Tibial artery (tissue), 4 donors: Measurements from ENCODE around the gene RBBP4.
"Not testable (repeated sequence)": the region's sequence is repeated elsewhere in the genome, so short reads cannot be mapped to it uniquely, and the experiment has no call there.

ENCODE experiments used
- DNase-seq, 2 donors: peaks; one replicate each; pipeline ENCODE4 v3.0.0-alpha.2; 2019
- H3K27ac ChIP-seq, 2 donors: fragments of 200-600 bp; sonication (generic) in 1 of 2; 1 replicate in 1 of 2; 2 replicates in 1 of 2; pipeline ENCODE4 v1.5.1; 2018 to 2019; ENCODE audit warnings: mild to moderate bottlenecking in 1 of 2
- H3K27me3 ChIP-seq, 2 donors: fragments of 200-600 bp; sonication (generic) in 1 of 2; one replicate each; pipeline versions ENCODE4 v1.5.1 to v1.6.0; 2016 to 2019
- H3K36me3 ChIP-seq, 3 donors: fragments of 200-600 bp; sonication (generic) in 2 of 3; one replicate each; pipeline ENCODE4 v1.5.1; 2016 to 2019; ENCODE audit warnings: mild to moderate bottlenecking in 2 of 3
- H3K4me1 ChIP-seq, 4 donors: fragments of 200-600 bp; sonication (generic) in 2 of 4; 1 replicate in 3 of 4; 2 replicates in 1 of 4; pipeline ENCODE4 v1.5.1; 2016 to 2019
- H3K4me3 ChIP-seq, 2 donors: fragments of 200-600 bp; sonication (generic) in 1 of 2; 1 replicate in 1 of 2; 2 replicates in 1 of 2; pipeline ENCODE4 v1.5.1; 2018 to 2019; ENCODE audit warnings: mild to moderate bottlenecking in 2 of 2
- H3K9me3 ChIP-seq, 3 donors: fragments of 200-600 bp; sonication (generic) in 1 of 3; one replicate each; pipeline ENCODE4 v1.5.1; 2016 to 2019
- CTCF ChIP-seq, 2 experiments: fragments of 200-600 bp in 1 of 2; fragments of 450-650 bp in 1 of 2; IDR thresholded peaks; one replicate each; pipeline ENCODE4 v1.5.1; 2017 to 2019; ENCODE audit warnings: antibody characterized with exemption in 2 of 2, mild to moderate bottlenecking in 1 of 2, moderate library complexity in 1 of 2
- intact Hi-C: fragments of 100-400 bp; cut with DNase I; formaldehyde crosslinking; loops from one replicate; pipeline ENCODE4 v1.15.0; 2023; ENCODE audit warnings: low total_unique reads

The RBBP4 gene

GRCh38 chr1:32706491-32706890, 55.5 kb downstream of the RBBP4 start:
- no peak overlapping the region for H3K4me3 ChIP-seq
- H3K9me3 ChIP-seq: no peaks in the 10 kb centered on the region
- no peak for DNase-seq
- peaks cover 0 to 50% (median 32%) of the 10 kb centered on the region in 4 donors for H3K4me1 ChIP-seq
- H3K27me3 ChIP-seq: no peaks in the 10 kb centered on the region
- H3K27ac ChIP-seq: peak overlapping the region; percentile 43 to 98
- TF ChIP-seq CTCF (IDR thresholded peaks at IDR 0.05): no peak
- intact Hi-C loops: no loop called here
- H3K36me3 ChIP-seq: no peaks in the 10 kb centered on the region

- intact Hi-C loops: no loop called here
- H3K9me3 ChIP-seq: no peaks in the 10 kb centered on the region
- no peak overlapping the region for H3K27ac ChIP-seq
- no peaks in the 10 kb centered on the region for H3K36me3 ChIP-seq
- peaks cover 0 to 36% (median 16%) of the 10 kb centered on the region in 4 donors for H3K4me1 ChIP-seq
- TF ChIP-seq CTCF (IDR thresholded peaks at IDR 0.05): no peak
- H3K4me3 ChIP-seq: no peak overlapping the region
- no peaks in the 10 kb centered on the region for H3K27me3 ChIP-seq
- no peak for DNase-seq
These were observed 58.1 kb downstream of the RBBP4 start for GRCh38 chr1:32709075-32709474.

- no peak for DNase-seq
- no peaks in the 10 kb centered on the region for H3K27me3 ChIP-seq
- no peak overlapping the region for H3K27ac ChIP-seq
- no peak for TF ChIP-seq CTCF (IDR thresholded peaks at IDR 0.05)
- intact Hi-C loops: no loop called here
- peaks cover 0 to 32% (median 11%) of the 10 kb centered on the region in 4 donors for H3K4me1 ChIP-seq
- no peaks in the 10 kb centered on the region for H3K36me3 ChIP-seq
- H3K4me3 ChIP-seq: no peak overlapping the region
- no peaks in the 10 kb centered on the region for H3K9me3 ChIP-seq
These were observed 58.5 kb downstream of the RBBP4 start for GRCh38 chr1:32709476-32709875.

GRCh38 chr1:32711221-32711620, 60.2 kb downstream of the RBBP4 start:
- not testable (repeated sequence) for DNase-seq, H3K36me3 ChIP-seq, H3K9me3 ChIP-seq, H3K27me3 ChIP-seq, H3K4me3 ChIP-seq, H3K27ac ChIP-seq
- intact Hi-C loops: loop anchor here (5.0 kb wide), 1 partner anchor 161 kb away; the partner anchor contains the start of gene FNDC5
- H3K4me1 ChIP-seq: peaks cover 0 to 15% (median 7%) of the 10 kb centered on the region in 4 donors

GRCh38 chr1:32713081-32713480, 62.1 kb downstream of the RBBP4 start:
- intact Hi-C loops: loop anchor here (2.0 to 5.0 kb wide), 2 partner anchors 60 to 159 kb away; partner anchors contain the start of gene FNDC5

GRCh38 chr1:32714277-32714676, 63.3 kb downstream of the RBBP4 start:
- peaks cover 0 to 12% (median 3%) of the 10 kb centered on the region in 4 donors for H3K4me1 ChIP-seq
- no peak overlapping the region for H3K27ac ChIP-seq
- no peak overlapping the region for H3K4me3 ChIP-seq
- no peaks in the 10 kb centered on the region for H3K9me3 ChIP-seq
- no peaks in the 10 kb centered on the region for H3K36me3 ChIP-seq
- H3K27me3 ChIP-seq: no peaks in the 10 kb centered on the region
- TF ChIP-seq CTCF (IDR thresholded peaks at IDR 0.05): no peak
- intact Hi-C loops: loop anchor here (5.0 kb wide), 1 partner anchor 158 kb away; the partner anchor contains the start of gene FNDC5
- no peak for DNase-seq

More at GRCh38 chr1:32713081-32713480, 62.1 kb downstream of the RBBP4 start:
- no peak for DNase-seq
- no peaks in the 10 kb centered on the region for H3K36me3 ChIP-seq
- TF ChIP-seq CTCF (IDR thresholded peaks at IDR 0.05): no peak
- no peaks in the 10 kb centered on the region for H3K9me3 ChIP-seq
- no peak overlapping the region for H3K27ac ChIP-seq
- peaks cover 0 to 12% (median 3%) of the 10 kb centered on the region in 4 donors for H3K4me1 ChIP-seq
- H3K27me3 ChIP-seq: no peaks in the 10 kb centered on the region
- H3K4me3 ChIP-seq: no peak overlapping the region
